CD4-positive, alpha-beta memory T cell (primary cell): Measurements from ENCODE around the gene RNF130. TPM values are rescaled to one million over a fixed set of nuclear protein-coding genes. Genes with fewer than 3 reads are reported as not detected.

ENCODE experiments used
- CTCF ChIA-PET: fragments of 350-600 bp; sonication (Branson Sonifier 250); formaldehyde crosslinking; loops from one replicate; lab custom pipeline; 2021; ENCODE audit warnings: inconsistent platforms; ENCODE audit not compliant: partially characterized antibody; lab: Charles Lee
- POLR2A ChIA-PET: fragments of 350-600 bp; sonication (Branson Sonifier 250); formaldehyde crosslinking; loops from one replicate; lab custom pipeline; 2021; ENCODE audit not compliant: partially characterized antibody; lab: Charles Lee
- DNase-seq, 5 donors: peaks; one replicate each; pipeline versions ENCODE4 v3.0.0 to v3.0.0-alpha.2; 2020 to 2022; ENCODE audit warnings: mixed read lengths in 1 of 5
- H3K27ac ChIP-seq: one replicate; pipeline ENCODE4 v1.7.0; 2013; ENCODE audit warnings: low read depth, low read length
- H3K27me3 ChIP-seq: 2 replicates; pipeline ENCODE4 v1.7.0; 2013; ENCODE audit warnings: mild to moderate bottlenecking, low read length, moderate library complexity; ENCODE audit not compliant: insufficient read depth
- H3K36me3 ChIP-seq: 2 replicates; pipeline ENCODE4 v1.7.0; 2013; ENCODE audit warnings: mild to moderate bottlenecking, low read length, moderate library complexity; ENCODE audit not compliant: insufficient read depth
- H3K4me1 ChIP-seq: 2 replicates; pipeline ENCODE4 v1.7.0; 2013; ENCODE audit warnings: mild to moderate bottlenecking, low read length, moderate library complexity; ENCODE audit not compliant: insufficient read depth
- H3K4me3 ChIP-seq, 2 donors: one replicate each; pipeline ENCODE4 v1.7.0; 2013; ENCODE audit warnings: low read length in 2 of 2, mild to moderate bottlenecking in 1 of 2
- H3K9me3 ChIP-seq, 2 donors: one replicate each; pipeline ENCODE4 v1.7.0; 2013; ENCODE audit warnings: low read length in 2 of 2, control low read depth in 1 of 2; ENCODE audit not compliant: control insufficient read depth in 1 of 2
- H3K27ac Mint-ChIP-seq, 7 donors: one replicate each; pipeline ENCODE4 v1.8.0; 2020 to 2021; ENCODE audit warnings: mixed read lengths in 7 of 7, mild to moderate bottlenecking in 6 of 7, inconsistent platforms in 3 of 7, moderate library complexity in 3 of 7
- H3K27me3 Mint-ChIP-seq, 2 donors: one replicate each; pipeline ENCODE4 v1.8.0; 2020 to 2021; ENCODE audit warnings: mixed read lengths in 2 of 2
- H3K36me3 Mint-ChIP-seq, 2 donors: one replicate each; pipeline ENCODE4 v1.8.0; 2020 to 2021; ENCODE audit warnings: mixed read lengths in 2 of 2, inconsistent platforms in 1 of 2, mild to moderate bottlenecking in 1 of 2
- H3K4me1 Mint-ChIP-seq, 4 donors: one replicate each; pipeline ENCODE4 v1.8.0; 2020 to 2021; ENCODE audit warnings: mixed read lengths in 4 of 4, mild to moderate bottlenecking in 1 of 4
- H3K4me3 Mint-ChIP-seq, 8 donors: one replicate each; pipeline ENCODE4 v1.8.0; 2020 to 2021; ENCODE audit warnings: mixed read lengths in 8 of 8, mild to moderate bottlenecking in 7 of 8, moderate library complexity in 6 of 8, inconsistent platforms in 3 of 8
- H3K9me3 Mint-ChIP-seq, 8 donors: one replicate each; pipeline ENCODE4 v1.8.0; 2020 to 2021; ENCODE audit warnings: mixed read lengths in 8 of 8, mild to moderate bottlenecking in 5 of 8, inconsistent platforms in 3 of 8, moderate library complexity in 1 of 8
- intact Hi-C: fragments of 100-400 bp; cut with micrococcal nuclease; formaldehyde crosslinking; loops from one replicate; pipeline ENCODE4 v1.15.1; 2023
- polyA plus RNA-seq, 2 donors: library from polyadenylated mRNA; unstranded; fragments of 300-500 nt; fragmentation: Illumina TruSeq; gene quantifications; one replicate each; pipeline ENCODE4 v1.2.3, GENCODE V29; 2021
- total RNA-seq, 2 experiments: library from RNA; stranded (reverse); gene quantifications; one replicate each; pipeline ENCODE4 v1.2.3, GENCODE V29; 2021

The RNF130 gene
- total and polyA plus RNA-seq, 4 experiments from 2014 or later = 16.8 to 21.2 (median 18.0) TPM

DNA sequence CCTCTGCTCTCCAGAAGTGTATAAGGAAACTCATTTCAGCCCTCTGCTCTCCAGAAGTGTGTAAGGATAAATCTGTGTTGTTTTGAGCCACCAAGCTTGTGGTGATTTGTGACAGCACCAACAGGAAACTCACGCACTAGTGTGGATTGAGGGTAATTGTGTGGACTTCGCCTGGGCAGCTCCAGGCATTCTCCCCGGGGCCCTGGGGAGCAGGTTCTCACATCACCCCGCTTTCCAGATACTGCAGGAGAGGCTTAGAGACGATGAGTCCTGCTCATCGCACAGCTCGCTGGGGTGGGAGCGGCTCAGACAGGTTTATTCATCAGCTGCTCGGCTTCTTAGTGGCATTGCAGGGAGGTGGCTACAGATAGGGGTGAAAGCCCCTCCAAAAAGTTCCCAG lies 38.4 kb upstream of the RNF130 start:
- Mint-ChIP-seq H3K4me1 (no peaks in the 10 kb centered on the region), H3K4me3 (no peak overlapping the region), H3K27ac (no peak overlapping the region), H3K27me3 (peaks cover 6 to 10% of the 10 kb centered on the region in 2 donors), H3K9me3 (peaks cover 6 to 26% (median 22%) of the 10 kb centered on the region in 8 donors), H3K36me3 (peaks cover 0 to 5% of the 10 kb centered on the region in 2 donors)
- H3K36me3 ChIP-seq = no peaks in the 10 kb centered on the region
- no peaks in the 10 kb centered on the region for H3K9me3 ChIP-seq
- POLR2A ChIA-PET = no interaction called here
- no peak overlapping the region for H3K4me3 ChIP-seq
- no peak for DNase-seq
- no peak overlapping the region for H3K27ac ChIP-seq
- intact Hi-C loops = no loop called here
- CTCF ChIA-PET = no interaction called here
- H3K27me3 ChIP-seq = no peaks in the 10 kb centered on the region
- no peaks in the 10 kb centered on the region for H3K4me1 ChIP-seq

DNA sequence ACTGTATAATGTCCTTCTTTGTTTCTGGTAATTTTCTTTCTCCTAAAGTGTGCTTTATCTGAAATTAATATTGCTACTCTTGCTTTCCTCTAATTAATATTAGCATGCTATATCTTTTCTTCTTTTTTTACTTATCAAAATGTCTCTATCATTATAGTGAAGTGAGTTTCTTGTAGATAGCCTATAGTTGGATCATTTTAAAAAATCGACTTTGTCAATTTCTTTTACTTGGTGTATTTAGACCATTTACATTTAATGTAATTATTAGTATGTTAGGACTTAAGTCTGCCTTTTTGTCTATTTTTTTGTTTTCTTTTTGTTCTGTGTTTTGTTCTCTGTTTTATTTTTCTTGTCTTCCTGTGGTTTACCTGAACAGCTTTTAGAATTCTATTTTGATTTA lies 35.4 kb upstream of the RNF130 start:
- H3K9me3 Mint-ChIP-seq = peaks cover 6 to 26% (median 22%) of the 10 kb centered on the region in 8 donors
- POLR2A ChIA-PET = no interaction called here
- H3K4me3 ChIP-seq = no peak overlapping the region
- H3K4me1 ChIP-seq = no peaks in the 10 kb centered on the region
- no peaks in the 10 kb centered on the region for H3K36me3 ChIP-seq
- H3K4me3 Mint-ChIP-seq = no peak overlapping the region
- no peaks in the 10 kb centered on the region for H3K4me1 Mint-ChIP-seq
- no peak for DNase-seq
- intact Hi-C loops = no loop called here
- CTCF ChIA-PET = no interaction called here
- H3K9me3 ChIP-seq = no peaks in the 10 kb centered on the region
- no peak overlapping the region for H3K27ac ChIP-seq
- H3K27ac Mint-ChIP-seq = no peak overlapping the region
- H3K27me3 ChIP-seq = no peaks in the 10 kb centered on the region
- H3K36me3 Mint-ChIP-seq = peaks cover 0 to 5% of the 10 kb centered on the region in 2 donors
- peaks cover 9 to 10% of the 10 kb centered on the region in 2 donors for H3K27me3 Mint-ChIP-seq

DNA sequence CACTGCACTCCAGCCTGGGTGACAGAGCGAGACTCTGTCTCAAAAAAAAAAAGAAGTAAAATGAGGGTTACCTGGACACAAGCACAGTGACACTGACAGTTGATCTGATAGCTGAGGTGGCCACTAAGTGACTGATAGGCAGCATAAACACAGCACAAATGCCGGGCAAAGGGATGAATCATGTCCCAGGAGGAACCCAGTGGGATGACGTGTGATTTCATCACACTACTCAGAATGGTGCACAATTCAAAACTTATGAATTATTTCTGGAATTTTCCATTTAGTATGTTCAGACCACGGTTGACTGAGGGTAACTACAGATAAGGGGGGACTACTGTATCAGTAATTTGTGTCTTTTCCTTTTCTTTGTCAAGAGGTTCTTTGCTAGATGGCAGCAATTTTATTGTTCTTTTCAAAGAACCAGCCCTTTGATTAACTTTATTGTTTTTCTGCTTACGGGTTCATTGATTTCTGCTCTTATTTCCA lies 34.3 kb upstream of the RNF130 start:
- Histone ChIP-seq H3K27me3 (no peaks in the 10 kb centered on the region), H3K36me3 (no peaks in the 10 kb centered on the region), H3K27ac (no peak overlapping the region), H3K4me1 (no peaks in the 10 kb centered on the region), H3K4me3 (no peak overlapping the region), H3K9me3 (no peaks in the 10 kb centered on the region)
- Mint-ChIP-seq H3K4me3 (no peak overlapping the region), H3K27me3 (peaks cover 9 to 10% of the 10 kb centered on the region in 2 donors), H3K36me3 (peaks cover 0 to 5% of the 10 kb centered on the region in 2 donors), H3K9me3 (peaks cover 6 to 26% (median 22%) of the 10 kb centered on the region in 8 donors), H3K27ac (no peak overlapping the region), H3K4me1 (no peaks in the 10 kb centered on the region)
- POLR2A ChIA-PET = no interaction called here
- intact Hi-C loops = no loop called here
- DNase-seq = no peak
- CTCF ChIA-PET = no interaction called here

DNA sequence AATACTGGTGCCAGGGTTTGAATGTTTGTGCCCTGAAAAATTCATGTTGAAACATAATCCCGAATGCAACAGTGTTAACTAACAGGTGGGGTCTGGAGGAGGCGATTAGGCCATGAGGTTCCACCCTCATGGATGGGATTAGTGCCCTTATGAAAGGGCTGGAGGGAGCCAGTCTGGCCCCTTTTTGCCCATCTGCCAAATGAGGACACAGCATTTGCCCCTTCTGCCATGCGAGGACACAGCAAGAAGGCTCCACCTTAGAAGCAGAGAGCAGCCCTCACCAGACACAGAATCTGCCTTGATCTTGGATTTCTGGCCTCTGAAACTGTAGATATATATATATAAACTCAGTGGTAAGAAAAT lies 32.6 kb upstream of the RNF130 start:
- H3K27me3 Mint-ChIP-seq = peaks cover 8 to 9% of the 10 kb centered on the region in 2 donors
- Histone ChIP-seq H3K4me3 (no peak overlapping the region), H3K27ac (no peak overlapping the region), H3K27me3 (no peaks in the 10 kb centered on the region), H3K9me3 (no peaks in the 10 kb centered on the region), H3K36me3 (no peaks in the 10 kb centered on the region), H3K4me1 (no peaks in the 10 kb centered on the region)
- no peak overlapping the region for H3K4me3 Mint-ChIP-seq
- H3K27ac Mint-ChIP-seq = no peak overlapping the region
- H3K4me1 Mint-ChIP-seq = no peaks in the 10 kb centered on the region
- DNase-seq = no peak
- H3K36me3 Mint-ChIP-seq = peaks cover 0 to 5% of the 10 kb centered on the region in 2 donors
- POLR2A ChIA-PET = no interaction called here
- CTCF ChIA-PET = no interaction called here
- intact Hi-C loops = no loop called here
- H3K9me3 Mint-ChIP-seq = peaks cover 6 to 24% (median 21%) of the 10 kb centered on the region in 8 donors

DNA sequence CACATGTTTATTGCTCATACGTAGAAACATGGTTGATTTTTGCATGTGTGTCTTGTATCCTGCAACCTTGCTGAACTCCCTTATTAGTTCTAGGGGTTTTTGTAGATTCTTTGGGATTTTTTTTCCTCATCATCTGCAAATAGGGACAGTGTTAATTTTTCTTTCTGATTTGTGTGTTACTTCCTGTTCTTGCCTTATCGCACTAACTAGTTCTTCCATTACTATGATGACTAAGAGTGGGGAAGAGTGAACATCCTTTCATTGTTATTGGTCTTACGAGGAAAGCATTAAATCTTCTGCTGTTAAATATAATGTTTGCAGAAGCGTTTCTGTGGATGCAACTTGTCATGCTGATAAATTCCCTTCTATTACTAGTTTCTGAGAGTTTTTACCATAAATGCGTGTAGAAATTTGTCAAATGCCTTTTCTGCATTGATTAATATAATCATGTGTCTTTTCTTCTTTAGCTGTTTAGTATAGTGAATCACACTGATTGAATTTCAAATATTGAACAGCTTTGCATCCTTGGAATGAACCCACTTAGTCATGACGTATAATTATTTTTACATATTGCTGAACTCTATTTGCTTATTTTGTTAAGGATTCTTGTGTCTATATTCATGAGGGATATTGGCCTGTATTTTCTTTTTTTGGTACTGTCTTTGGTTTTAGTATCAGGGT lies 32.1 kb upstream of the RNF130 start:
- no peaks in the 10 kb centered on the region for H3K27me3 ChIP-seq
- Mint-ChIP-seq H3K9me3 (peaks cover 6 to 23% (median 20%) of the 10 kb centered on the region in 8 donors), H3K4me1 (no peaks in the 10 kb centered on the region), H3K36me3 (peaks cover 0 to 5% of the 10 kb centered on the region in 2 donors), H3K27me3 (peaks cover 8 to 9% of the 10 kb centered on the region in 2 donors), H3K27ac (no peak overlapping the region), H3K4me3 (no peak overlapping the region)
- ChIA-PET POLR2A (no interaction called here), CTCF (no interaction called here)
- H3K4me1 ChIP-seq = no peaks in the 10 kb centered on the region
- no peak overlapping the region for H3K27ac ChIP-seq
- no peaks in the 10 kb centered on the region for H3K36me3 ChIP-seq
- H3K4me3 ChIP-seq = no peak overlapping the region
- no peaks in the 10 kb centered on the region for H3K9me3 ChIP-seq
- intact Hi-C loops = no loop called here
- DNase-seq = no peak

DNA sequence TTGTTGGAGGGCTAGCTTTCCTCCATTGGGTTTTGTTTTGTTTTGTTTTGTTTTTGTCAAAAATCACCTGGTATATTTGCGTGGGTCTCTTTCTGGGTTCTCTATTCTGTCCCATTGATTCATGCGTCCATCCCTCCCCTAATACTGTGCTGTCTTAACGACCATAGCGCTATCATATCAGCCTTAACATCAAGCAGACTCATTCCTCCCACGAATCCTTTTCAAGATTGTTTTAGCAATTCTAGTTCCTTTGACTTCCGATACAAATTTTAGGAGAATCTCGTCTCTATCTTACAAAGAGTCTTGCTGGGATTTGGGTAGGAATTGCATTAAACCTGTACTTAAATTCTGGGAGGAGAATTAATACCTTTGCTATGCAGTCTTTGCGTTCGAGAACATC lies 31.1 kb upstream of the RNF130 start:
- CTCF ChIA-PET = no interaction called here
- H3K4me1 Mint-ChIP-seq = no peaks in the 10 kb centered on the region
- peaks cover 5 to 9% of the 10 kb centered on the region in 2 donors for H3K27me3 Mint-ChIP-seq
- intact Hi-C loops = no loop called here
- H3K27ac Mint-ChIP-seq = no peak overlapping the region
- Histone ChIP-seq H3K36me3 (no peaks in the 10 kb centered on the region), H3K9me3 (no peaks in the 10 kb centered on the region), H3K27me3 (no peaks in the 10 kb centered on the region), H3K27ac (no peak overlapping the region), H3K4me1 (no peaks in the 10 kb centered on the region), H3K4me3 (no peak overlapping the region)
- H3K4me3 Mint-ChIP-seq = no peak overlapping the region
- peaks cover 0 to 5% of the 10 kb centered on the region in 2 donors for H3K36me3 Mint-ChIP-seq
- POLR2A ChIA-PET = no interaction called here
- H3K9me3 Mint-ChIP-seq = peaks cover 6 to 14% (median 13%) of the 10 kb centered on the region in 8 donors
- DNase-seq = no peak

DNA sequence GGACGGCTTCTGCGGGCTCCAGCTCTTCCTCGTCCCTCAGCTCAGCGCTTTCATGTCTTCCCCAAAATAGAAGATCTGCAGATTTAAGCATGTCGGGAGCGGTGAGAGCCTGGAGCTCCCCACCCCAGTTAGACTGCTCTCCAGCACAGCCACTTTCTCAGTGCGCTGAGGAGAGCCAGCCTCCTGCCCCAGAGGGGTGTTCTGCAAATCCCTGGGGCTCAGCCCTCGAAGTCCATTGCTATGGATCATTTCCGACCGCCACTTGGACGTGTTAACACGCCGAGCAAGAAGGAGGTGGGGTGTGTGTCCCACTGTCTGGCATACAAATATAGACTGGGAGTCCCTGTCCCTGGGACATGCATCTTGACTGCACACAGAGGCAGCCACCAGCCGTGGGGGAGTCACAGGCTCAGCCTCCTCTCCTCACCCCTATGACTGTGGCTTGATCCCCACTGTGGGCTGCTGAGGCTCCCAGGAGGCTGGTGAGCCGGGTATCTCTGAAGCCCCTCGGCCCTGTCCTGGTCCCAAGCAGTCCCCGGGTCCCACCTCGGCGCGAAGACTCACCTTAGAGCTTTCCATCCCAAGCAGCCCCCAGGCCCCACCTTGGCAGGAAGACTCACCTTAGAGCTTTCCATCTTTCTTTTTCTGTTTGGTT lies 30.0 kb upstream of the RNF130 start:
- DNase-seq = no peak
- H3K4me3 ChIP-seq = no peak overlapping the region
- no peak overlapping the region for H3K27ac ChIP-seq
- no peaks in the 10 kb centered on the region for H3K4me1 Mint-ChIP-seq
- H3K4me1 ChIP-seq = no peaks in the 10 kb centered on the region
- no peaks in the 10 kb centered on the region for H3K27me3 ChIP-seq
- intact Hi-C loops = no loop called here
- no peaks in the 10 kb centered on the region for H3K36me3 ChIP-seq
- H3K9me3 ChIP-seq = no peaks in the 10 kb centered on the region
- H3K9me3 Mint-ChIP-seq = peaks cover 3 to 6% (median 5%) of the 10 kb centered on the region in 8 donors
- H3K36me3 Mint-ChIP-seq = peaks cover 0 to 3% of the 10 kb centered on the region in 2 donors
- ChIA-PET POLR2A (no interaction called here), CTCF (no interaction called here)
- H3K27me3 Mint-ChIP-seq = peaks cover 4 to 8% of the 10 kb centered on the region in 2 donors
- no peak overlapping the region for H3K27ac Mint-ChIP-seq
- H3K4me3 Mint-ChIP-seq = no peak overlapping the region
